SK-N-MC (cell line): ENCODE measurements around the gene KIF16B.

Experiments used
- EZH2 ChIP-seq: fragments of 200-600 bp; sonication (generic); IDR thresholded peaks from one replicate; pipeline ENCODE4 v1.6.1; 2017; ENCODE audit warnings: antibody characterized with exemption
- FOXP2 ChIP-seq: optimal IDR thresholded peaks from 2 replicates; pipeline ENCODE3; 2011; ENCODE audit warnings: mild to moderate bottlenecking, moderate library complexity; ENCODE audit not compliant: insufficient read depth; ENCODE audit errors: extremely low read length, control extremely low read depth
- POLR2AphosphoS5 ChIP-seq: IDR thresholded peaks from 2 replicates; pipeline ENCODE4 v1.6.1; 2012; ENCODE audit warnings: mild to moderate bottlenecking, low read depth, low read length, borderline replicate concordance

GRCh38 chr20:16312998-16313397, 260.2 kb downstream of the KIF16B start:
- TF ChIP-seq POLR2AphosphoS5, result no peak
- TF ChIP-seq EZH2, result no peak
- no peak for TF ChIP-seq FOXP2
